WTC11 (cell line): ENCODE results near the gene EPHA2. TPM values are rescaled to one million over a fixed set of nuclear protein-coding genes. Genes with fewer than 3 reads are reported as not detected.

Experiments
- ATAC-seq: fragments of 200-7000 bp; cut with Tn5 transposase; 2 replicates; pipeline ENCODE4 v1.10.0; 2021; ENCODE audit warnings: mild to moderate bottlenecking, moderate library complexity
- CTCF ChIA-PET: fragments of 300-600 bp; sonication (Branson Sonifier 250); formaldehyde crosslinking; loops from one replicate; lab custom pipeline; 2021; ENCODE audit warnings: antibody characterized with exemption; lab: Charles Lee
- POLR2A ChIA-PET: fragments of 350-600 bp; sonication (Branson Sonifier 250); formaldehyde crosslinking; loops from one replicate; lab custom pipeline; 2021; ENCODE audit warnings: antibody characterized with exemption; lab: Charles Lee
- DNase-seq: peaks from one replicate; pipeline ENCODE4 v3.0.0; 2021; ENCODE audit warnings: low spot score
- H3K27ac Mint-ChIP-seq: 2 replicates; pipeline ENCODE4 v1.8.0; 2021; ENCODE audit warnings: mixed read lengths
- H3K27me3 Mint-ChIP-seq: 2 replicates; pipeline ENCODE4 v1.8.0; 2021; ENCODE audit warnings: low read depth, mild to moderate bottlenecking, moderate library complexity, mixed read lengths
- H3K36me3 Mint-ChIP-seq: 2 replicates; pipeline ENCODE4 v1.8.0; 2021; ENCODE audit warnings: mixed read lengths
- H3K4me1 Mint-ChIP-seq: 2 replicates; pipeline ENCODE4 v1.8.0; 2022; ENCODE audit warnings: mixed read lengths
- H3K4me3 Mint-ChIP-seq: 2 replicates; pipeline ENCODE4 v1.8.0; 2021; ENCODE audit warnings: mild to moderate bottlenecking, moderate library complexity, mixed read lengths
- H3K9me3 Mint-ChIP-seq: 2 replicates; pipeline ENCODE4 v1.8.0; 2021; ENCODE audit warnings: mixed read lengths
- CBFB ChIP-seq: sonication (generic); formaldehyde crosslinking; IDR thresholded peaks from 2 replicates; pipeline ENCODE4 v1.8.1; 2022; ENCODE audit warnings: mild to moderate bottlenecking, low read depth, missing genetic modification reagents
- CREB1 ChIP-seq: sonication (generic); formaldehyde crosslinking; IDR thresholded peaks from 2 replicates; pipeline ENCODE4 v1.8.0; 2023; ENCODE audit warnings: mild to moderate bottlenecking, missing genetic modification reagents
- FOXP1 ChIP-seq: sonication (generic); formaldehyde crosslinking; IDR thresholded peaks from 2 replicates; pipeline ENCODE4 v1.8.0; 2022; ENCODE audit warnings: missing genetic modification reagents, mild to moderate bottlenecking, moderate library complexity, borderline replicate concordance
- GRHL2 ChIP-seq: fragments of 250-450 bp; sonication (Bioruptor Pico); IDR thresholded peaks from 2 replicates; pipeline ENCODE4 v1.8.0; 2022; ENCODE audit warnings: mild to moderate bottlenecking, moderate library complexity; ENCODE audit not compliant: insufficient replicate concordance, severe bottlenecking
- HMGA2 ChIP-seq: fragments of 250-450 bp; sonication (Bioruptor Pico); IDR thresholded peaks from 2 replicates; pipeline ENCODE4 v1.4.0; 2021; ENCODE audit warnings: mild to moderate bottlenecking, moderate library complexity
- IRF2 ChIP-seq: sonication (generic); formaldehyde crosslinking; IDR thresholded peaks from 2 replicates; pipeline ENCODE4 v1.8.0; 2022; ENCODE audit warnings: low read depth, missing genetic modification reagents, borderline replicate concordance
- KAT7 ChIP-seq: sonication (generic); formaldehyde crosslinking; IDR thresholded peaks from 2 replicates; pipeline ENCODE4 v1.8.1; 2023; ENCODE audit warnings: missing genetic modification reagents, mild to moderate bottlenecking, borderline replicate concordance
- NFATC4 ChIP-seq: fragments of 250-450 bp; sonication (Bioruptor Pico); IDR thresholded peaks from 2 replicates; pipeline ENCODE4 v1.9.0; 2021; ENCODE audit warnings: mild to moderate bottlenecking
- NR2C2 ChIP-seq: sonication (generic); formaldehyde crosslinking; IDR thresholded peaks from 2 replicates; pipeline ENCODE4 v1.8.0; 2022; ENCODE audit warnings: mild to moderate bottlenecking, missing genetic modification reagents
- SMAD3 ChIP-seq: sonication (generic); formaldehyde crosslinking; IDR thresholded peaks from 2 replicates; pipeline ENCODE4 v1.8.0; 2022; ENCODE audit warnings: missing genetic modification reagents, mild to moderate bottlenecking, borderline replicate concordance
- SMAD4 ChIP-seq: sonication (generic); formaldehyde crosslinking; IDR thresholded peaks from 2 replicates; pipeline ENCODE4 v1.8.0; 2022; ENCODE audit warnings: mild to moderate bottlenecking, missing genetic modification reagents
- STAT6 ChIP-seq: sonication (generic); formaldehyde crosslinking; conservative IDR thresholded peaks from 2 replicates; pipeline ENCODE4 v1.8.1; 2023; ENCODE audit warnings: mild to moderate bottlenecking, low read depth, missing genetic modification reagents, moderate library complexity
- USF2 ChIP-seq: sonication (generic); formaldehyde crosslinking; IDR thresholded peaks from 2 replicates; pipeline ENCODE4 v1.8.1; 2023; ENCODE audit warnings: mild to moderate bottlenecking, missing genetic modification reagents, moderate library complexity
- ZNF121 ChIP-seq: sonication (generic); formaldehyde crosslinking; IDR thresholded peaks from 2 replicates; pipeline ENCODE4 v1.8.0; 2023; ENCODE audit warnings: missing genetic modification reagents
- ZNF138 ChIP-seq: sonication (generic); formaldehyde crosslinking; conservative IDR thresholded peaks from 2 replicates; pipeline ENCODE4 v1.8.1; 2022; ENCODE audit warnings: mild to moderate bottlenecking, moderate library complexity, missing genetic modification reagents
- ZNF263 ChIP-seq: sonication (generic); formaldehyde crosslinking; IDR thresholded peaks from 2 replicates; pipeline ENCODE4 v1.8.1; 2022; ENCODE audit warnings: low read depth, mild to moderate bottlenecking, moderate library complexity, missing genetic modification reagents
- ZNF317 ChIP-seq: sonication (generic); formaldehyde crosslinking; IDR thresholded peaks from 2 replicates; pipeline ENCODE4 v1.8.1; 2023; ENCODE audit warnings: low read depth, mild to moderate bottlenecking, moderate library complexity, missing genetic modification reagents, borderline replicate concordance
- ZNF532 ChIP-seq: fragments of 250-450 bp; sonication (Bioruptor Pico); IDR thresholded peaks from 2 replicates; pipeline ENCODE4 v1.9.0; 2021; ENCODE audit warnings: mild to moderate bottlenecking, borderline replicate concordance
- total RNA-seq: library from RNA; stranded (reverse); gene quantifications from 3 replicates; pipeline ENCODE4 v1.2.3, GENCODE V29; 2021

EPHA2 gene
- total RNA-seq, 1 experiment from 2014 or later = 44.4 TPM

GRCh38 chr1:16118706-16119105 lies 37.2 kb downstream of the EPHA2 start:
- H3K4me1 Mint-ChIP-seq = peaks cover 73% of the 10 kb centered on the region

More at GRCh38 chr1:16118706-16119105, 37.2 kb downstream of the EPHA2 start:
- DNase-seq (no peak), ATAC-seq (no peak)
- Mint-ChIP-seq H3K27ac (no peak overlapping the region), H3K9me3 (no peaks in the 10 kb centered on the region)
- POLR2A ChIA-PET = no interaction called here
- no peak for TF ChIP-seq CBFB (CRISPR knock-in tag)
- TF ChIP-seq USF2 = no peak
- no peak for TF ChIP-seq ZNF138 (CRISPR knock-in tag)
- no peak for TF ChIP-seq CREB1 (CRISPR knock-in tag)
- TF ChIP-seq SMAD4 = no peak
- no peak for TF ChIP-seq FOXP1 (CRISPR knock-in tag)
- TF ChIP-seq GRHL2 = no peak
- TF ChIP-seq NR2C2 = no peak
- TF ChIP-seq ZNF121 (CRISPR knock-in tag) = no peak
- TF ChIP-seq ZNF263 = no peak
- no peak for TF ChIP-seq ZNF532 (CRISPR knock-in tag)
- TF ChIP-seq STAT6 = no peak
- no peak for TF ChIP-seq NFATC4 (CRISPR knock-in tag)
- no peak for TF ChIP-seq KAT7
- no peak for TF ChIP-seq HMGA2 (CRISPR knock-in tag)
- TF ChIP-seq IRF2 = no peak
- TF ChIP-seq ZNF317 (CRISPR knock-in tag) = no peak
- TF ChIP-seq SMAD3 (CRISPR knock-in tag) = no peak
- TF ChIP-seq, all 79 proteins: peak for 0
- Mint-ChIP-seq H3K27me3 (no peaks in the 10 kb centered on the region), H3K36me3 (no peaks in the 10 kb centered on the region), H3K4me3 (no peak overlapping the region)
- CTCF ChIA-PET = interaction anchor here (4.2 to 8.2 kb wide), 2 partner anchors 37 to 40 kb away, joined by 24 to 61 read pairs; no protein-coding TSS in a partner anchor
